Neuronal stem cell (in vitro differentiated cells): ENCODE measurements around the gene GRIN2A.

ENCODE experiments used
- DNase-seq: peaks from one replicate; pipeline ENCODE4 v3.0.0-alpha.2; 2013; ENCODE audit warnings: low spot score
- H2AFZ ChIP-seq: one replicate; pipeline ENCODE4 v1.6.1; 2013; ENCODE audit warnings: mild to moderate bottlenecking, low read length, inconsistent platforms
- H2AK5ac ChIP-seq: 2 replicates; pipeline ENCODE4 v1.6.1; 2013; ENCODE audit warnings: low read depth, mild to moderate bottlenecking, inconsistent platforms, low read length, moderate library complexity, mixed read lengths
- H2BK120ac ChIP-seq: 2 replicates; pipeline ENCODE4 v1.6.1; 2013; ENCODE audit warnings: low read depth, mild to moderate bottlenecking, inconsistent platforms, low read length, moderate library complexity, mixed read lengths
- H2BK12ac ChIP-seq: one replicate; pipeline ENCODE4 v1.6.1; 2013; ENCODE audit warnings: low read length, inconsistent platforms
- H2BK15ac ChIP-seq: 2 replicates; pipeline ENCODE4 v1.6.1; 2013; ENCODE audit warnings: mild to moderate bottlenecking, low read length, inconsistent platforms, mixed read lengths
- H2BK5ac ChIP-seq: one replicate; pipeline ENCODE4 v1.6.1; 2013; ENCODE audit warnings: inconsistent platforms, mild to moderate bottlenecking, low read length, moderate library complexity
- H3K14ac ChIP-seq: one replicate; pipeline ENCODE4 v1.6.1; 2013; ENCODE audit warnings: low read length, inconsistent platforms
- H3K18ac ChIP-seq: 2 replicates; pipeline ENCODE4 v1.6.1; 2013; ENCODE audit warnings: low read length, inconsistent platforms
- H3K23ac ChIP-seq: 2 replicates; pipeline ENCODE4 v1.6.1; 2013; ENCODE audit warnings: low read depth, mild to moderate bottlenecking, mixed read lengths, low read length, inconsistent platforms; ENCODE audit not compliant: poor library complexity
- H3K27ac ChIP-seq: replicated peaks from 3 replicates; pipeline ENCODE4 v1.5.1; 2013; ENCODE audit warnings: low read length, inconsistent platforms
- H3K27me3 ChIP-seq, 3 experiments: 2 replicates each; pipeline ENCODE4 v1.6.1; 2013; ENCODE audit warnings: low read length in 3 of 3, mild to moderate bottlenecking in 2 of 3, inconsistent platforms in 1 of 3, low read depth in 1 of 3, mixed read lengths in 1 of 3, moderate library complexity in 1 of 3; ENCODE audit not compliant: control insufficient read depth in 3 of 3, insufficient read depth in 3 of 3
- H3K36me3 ChIP-seq, 2 donors: replicated peaks in 1 of 2; 2 replicates each; pipeline ENCODE4 v1.6.1; 2013; ENCODE audit warnings: low read length in 2 of 2; ENCODE audit not compliant: control insufficient read depth in 2 of 2, insufficient read depth in 2 of 2
- H3K4ac ChIP-seq: 2 replicates; pipeline ENCODE4 v1.6.1; 2013; ENCODE audit warnings: inconsistent platforms, mild to moderate bottlenecking, low read length, moderate library complexity
- H3K4me1 ChIP-seq, 2 donors: 1 replicate in 1 of 2; 2 replicates in 1 of 2; pipeline ENCODE4 v1.6.1; 2013; ENCODE audit warnings: low read length in 2 of 2, low read depth in 1 of 2; ENCODE audit not compliant: control insufficient read depth in 2 of 2, insufficient read depth in 1 of 2
- H3K4me2 ChIP-seq: one replicate; pipeline ENCODE4 v1.6.1; 2013; ENCODE audit warnings: mild to moderate bottlenecking, low read length, inconsistent platforms; ENCODE audit not compliant: insufficient read depth, poor library complexity, severe bottlenecking
- H3K4me3 ChIP-seq, 2 donors: 2 replicates each; pipeline ENCODE4 v1.5.1; 2013; ENCODE audit warnings: low read length in 2 of 2, mild to moderate bottlenecking in 2 of 2, inconsistent platforms in 1 of 2, moderate library complexity in 1 of 2
- H3K79me1 ChIP-seq: one replicate; pipeline ENCODE4 v1.6.1; 2013; ENCODE audit warnings: low read depth, mild to moderate bottlenecking, inconsistent platforms, low read length, moderate library complexity
- H3K9ac ChIP-seq: one replicate; pipeline ENCODE4 v1.6.1; 2013; ENCODE audit warnings: mild to moderate bottlenecking, low read depth, low read length, inconsistent platforms; ENCODE audit not compliant: poor library complexity
- H3K9me3 ChIP-seq, 2 donors: replicated peaks in 1 of 2; 2 replicates each; pipeline versions ENCODE3 to v1.6.1; 2013; ENCODE audit warnings: low read length in 2 of 2, mild to moderate bottlenecking in 2 of 2, inconsistent platforms in 1 of 2, low read depth in 1 of 2, mixed read lengths in 1 of 2, moderate library complexity in 1 of 2; ENCODE audit not compliant: control insufficient read depth in 2 of 2, insufficient read depth in 1 of 2
- H4K8ac ChIP-seq: one replicate; pipeline ENCODE4 v1.6.1; 2013; ENCODE audit warnings: low read depth, mild to moderate bottlenecking, inconsistent platforms, low read length, moderate library complexity
- H4K91ac ChIP-seq: one replicate; pipeline ENCODE4 v1.6.1; 2013; ENCODE audit warnings: low read length, low read depth, mild to moderate bottlenecking, inconsistent platforms; ENCODE audit not compliant: poor library complexity
- WGBS, 2 donors: extraction: QIAGEN DNeasy Blood & Tissue Kit; methylation state at CpG; one replicate each; pipeline ENCODE4 v1.1.7; 2013; ENCODE audit warnings: missing lambda C conversion rate in 2 of 2, mixed read lengths in 1 of 2; ENCODE audit not compliant: insufficient read length in 2 of 2, insufficient replicate concordance in 1 of 2; ENCODE audit errors: extremely low coverage in 2 of 2; 5-methylcytosine and 5-hydroxymethylcytosine counted together

GRIN2A gene

GRCh38 chr16:10122546-10122945, 59.7 kb downstream of the GRIN2A start:
- Histone ChIP-seq H2BK12ac (no peak overlapping the region), H2BK5ac (no peak overlapping the region), H4K8ac (no peak overlapping the region), H2BK15ac (no peak overlapping the region), H3K4ac (no peak overlapping the region), H3K9ac (no peak overlapping the region), H3K27ac (no peak overlapping the region), H2AFZ (no peak overlapping the region), H3K27me3 (no peaks in the 10 kb centered on the region), H3K4me2 (no peak overlapping the region), H3K36me3 (no peaks in the 10 kb centered on the region), H3K79me1 (no peaks in the 10 kb centered on the region), H3K23ac (no peak overlapping the region), H2BK120ac (no peak overlapping the region), H3K18ac (no peak overlapping the region), H3K4me1 (peaks cover 0 to 8% of the 10 kb centered on the region in 2 donors), H2AK5ac (no peak overlapping the region), H3K14ac (no peak overlapping the region), H3K4me3 (no peak overlapping the region), H3K9me3 (no peaks in the 10 kb centered on the region), H4K91ac (no peak overlapping the region)
- no CpG with 5 or more reads among the region's 6 CpGs for WGBS, 2 donors
- no peak for DNase-seq

GRCh38 chr16:10121897-10122425, 60.3 kb downstream of the GRIN2A start:
- H2BK15ac ChIP-seq = no peak overlapping the region
- no peak overlapping the region for H3K4me3 ChIP-seq
- no peak overlapping the region for H2AFZ ChIP-seq
- H3K4me2 ChIP-seq = no peak overlapping the region
- H3K23ac ChIP-seq = no peak overlapping the region
- no peak overlapping the region for H3K14ac ChIP-seq
- DNase-seq = no peak
- H3K9me3 ChIP-seq = no peaks in the 10 kb centered on the region
- H3K18ac ChIP-seq = no peak overlapping the region
- H4K91ac ChIP-seq = no peak overlapping the region
- peaks cover 0 to 8% of the 10 kb centered on the region in 2 donors for H3K4me1 ChIP-seq
- H3K27me3 ChIP-seq = no peaks in the 10 kb centered on the region
- no peak overlapping the region for H2BK5ac ChIP-seq
- no peak overlapping the region for H3K4ac ChIP-seq
- H2BK12ac ChIP-seq = no peak overlapping the region
- H3K36me3 ChIP-seq = no peaks in the 10 kb centered on the region
- no peaks in the 10 kb centered on the region for H3K79me1 ChIP-seq
- no peak overlapping the region for H3K27ac ChIP-seq
- H3K9ac ChIP-seq = no peak overlapping the region
- no peak overlapping the region for H2AK5ac ChIP-seq
- no peak overlapping the region for H2BK120ac ChIP-seq
- WGBS, 2 donors = no CpG with 5 or more reads among the region's 5 CpGs
- no peak overlapping the region for H4K8ac ChIP-seq

- no peaks in the 10 kb centered on the region for H3K9me3 ChIP-seq
- H2BK5ac ChIP-seq = no peak overlapping the region
- H3K9ac ChIP-seq = no peak overlapping the region
- H3K4me1 ChIP-seq = peaks cover 0 to 8% of the 10 kb centered on the region in 2 donors
- no CpG with 5 or more reads among the region's 2 CpGs for WGBS, 2 donors
- H2BK12ac ChIP-seq = no peak overlapping the region
- H2AK5ac ChIP-seq = no peak overlapping the region
- H3K4ac ChIP-seq = no peak overlapping the region
- H3K18ac ChIP-seq = no peak overlapping the region
- no peak overlapping the region for H3K23ac ChIP-seq
- no peak for DNase-seq
- no peak overlapping the region for H3K4me2 ChIP-seq
- H2AFZ ChIP-seq = no peak overlapping the region
- no peaks in the 10 kb centered on the region for H3K27me3 ChIP-seq
- no peak overlapping the region for H4K8ac ChIP-seq
- no peak overlapping the region for H3K4me3 ChIP-seq
- H3K27ac ChIP-seq = no peak overlapping the region
- H3K14ac ChIP-seq = no peak overlapping the region
- H3K36me3 ChIP-seq = no peaks in the 10 kb centered on the region
- H2BK15ac ChIP-seq = no peak overlapping the region
- H2BK120ac ChIP-seq = no peak overlapping the region
- no peaks in the 10 kb centered on the region for H3K79me1 ChIP-seq
- no peak overlapping the region for H4K91ac ChIP-seq
Measured at GRCh38 chr16:10121491-10121890, 60.7 kb downstream of the GRIN2A start.

- no peak overlapping the region for H3K14ac ChIP-seq
- no peak overlapping the region for H4K91ac ChIP-seq
- no peaks in the 10 kb centered on the region for H3K27me3 ChIP-seq
- H2BK12ac ChIP-seq = no peak overlapping the region
- peaks cover 0 to 8% of the 10 kb centered on the region in 2 donors for H3K4me1 ChIP-seq
- no peak overlapping the region for H3K4me2 ChIP-seq
- H3K23ac ChIP-seq = no peak overlapping the region
- no peaks in the 10 kb centered on the region for H3K36me3 ChIP-seq
- no peak overlapping the region for H3K9ac ChIP-seq
- no peak overlapping the region for H2BK120ac ChIP-seq
- H2AFZ ChIP-seq = no peak overlapping the region
- no peak for DNase-seq
- no peak overlapping the region for H2BK5ac ChIP-seq
- no peak overlapping the region for H2AK5ac ChIP-seq
- no peak overlapping the region for H3K4ac ChIP-seq
- no peaks in the 10 kb centered on the region for H3K79me1 ChIP-seq
- H3K9me3 ChIP-seq = no peaks in the 10 kb centered on the region
- H3K18ac ChIP-seq = no peak overlapping the region
- H4K8ac ChIP-seq = no peak overlapping the region
- H3K27ac ChIP-seq = no peak overlapping the region
- no peak overlapping the region for H3K4me3 ChIP-seq
- H2BK15ac ChIP-seq = no peak overlapping the region
- no CpG with 5 or more reads among the region's 4 CpGs for WGBS, 2 donors
Measured at GRCh38 chr16:10120953-10121352, 61.3 kb downstream of the GRIN2A start.
